Measurements from ENCODE around the gene FOXN1. TPM values are rescaled to one million over a fixed set of nuclear protein-coding genes. Genes with fewer than 3 reads are reported as not detected.

The FOXN1 gene
- total RNA-seq, 2 experiments from 2014 or later = not detected

DNA sequence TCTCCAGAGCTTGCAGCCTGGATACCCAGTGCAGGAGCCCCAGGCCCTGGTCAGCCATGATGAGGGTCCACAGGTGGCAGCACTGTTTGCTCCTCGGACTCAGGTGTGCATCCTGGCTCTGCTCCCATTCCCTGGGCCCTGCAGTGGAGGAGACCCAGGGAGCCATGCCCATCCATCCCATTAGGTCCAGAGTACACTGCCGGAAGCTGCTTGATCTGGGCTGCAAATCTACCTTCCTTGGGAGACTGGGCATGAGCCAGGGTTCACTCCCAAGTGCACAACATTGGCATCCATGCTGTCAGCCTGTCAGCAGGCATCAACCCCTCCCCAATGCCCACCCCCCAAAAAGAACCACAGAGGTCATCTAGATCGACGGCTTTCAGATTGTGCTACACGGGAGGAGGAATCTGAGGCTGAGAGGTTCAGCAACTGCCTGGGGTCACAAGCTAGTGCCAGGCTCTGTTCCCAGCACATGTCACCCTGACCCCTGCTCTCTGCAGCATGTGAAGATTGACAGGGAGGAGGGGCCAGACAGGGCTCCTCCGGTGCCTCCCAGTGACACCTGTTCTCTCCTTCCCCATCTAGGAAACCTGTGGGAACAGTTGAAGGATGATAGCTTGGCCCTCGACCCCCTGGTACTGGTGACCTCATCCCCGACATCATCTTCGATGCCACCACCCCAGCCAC lies 30.5 kb downstream of the FOXN1 start:
- no peaks in the 10 kb centered on the region for H3K27me3 Mint-ChIP-seq
- POLR2A ChIA-PET = no interaction called here
- H3K36me3 Mint-ChIP-seq = no peaks in the 10 kb centered on the region
- no peak overlapping the region for H3K4me3 Mint-ChIP-seq
- intact Hi-C loops (cut with micrococcal nuclease) = no loop called here
- no peak overlapping the region for H3K27ac Mint-ChIP-seq
- no peaks in the 10 kb centered on the region for H3K9me3 Mint-ChIP-seq
- no peaks in the 10 kb centered on the region for H3K4me1 Mint-ChIP-seq (ENCODE audit: low read depth)
- no peak for DNase-seq
- CTCF ChIA-PET = interaction anchor here (0.8 to 5.0 kb wide), 2 partner anchors 11 to 41 kb away, joined by 3 to 21 read pairs; no protein-coding TSS in a partner anchor

GRCh38 chr17:28537219-28537610 lies 31.1 kb downstream of the FOXN1 start:
- H3K27ac Mint-ChIP-seq = no peak overlapping the region
- ChIA-PET CTCF (interaction anchor here (0.8 to 5.0 kb wide), 3 partner anchors 11 to 121 kb away, joined by 3 to 21 read pairs (median 3); no protein-coding TSS in a partner anchor), POLR2A (no interaction called here)
- no peaks in the 10 kb centered on the region for H3K4me1 Mint-ChIP-seq (ENCODE audit: low read depth)
- H3K27me3 Mint-ChIP-seq = no peaks in the 10 kb centered on the region
- no peaks in the 10 kb centered on the region for H3K9me3 Mint-ChIP-seq
- H3K4me3 Mint-ChIP-seq = no peak overlapping the region
- no peaks in the 10 kb centered on the region for H3K36me3 Mint-ChIP-seq
- intact Hi-C loops (cut with micrococcal nuclease) = no loop called here
- DNase-seq = no peak

- ChIA-PET POLR2A (no interaction called here), CTCF (interaction anchor here (0.7 to 5.0 kb wide), 3 partner anchors 10 to 1010 kb away, joined by 3 to 21 read pairs (median 4); no protein-coding TSS in a partner anchor)
- Mint-ChIP-seq H3K27me3 (no peaks in the 10 kb centered on the region), H3K4me1 (ENCODE audit: low read depth) (no peaks in the 10 kb centered on the region), H3K9me3 (no peaks in the 10 kb centered on the region), H3K27ac (no peak overlapping the region), H3K36me3 (no peaks in the 10 kb centered on the region), H3K4me3 (no peak overlapping the region)
- DNase-seq = no peak
- intact Hi-C loops (cut with micrococcal nuclease) = no loop called here
Measured at GRCh38 chr17:28538296-28538895, 32.2 kb downstream of the FOXN1 start.

GRCh38 chr17:28540231-28540630 lies 34.1 kb downstream of the FOXN1 start:
- Mint-ChIP-seq H3K4me3 (no peak overlapping the region), H3K27ac (no peak overlapping the region), H3K27me3 (no peaks in the 10 kb centered on the region), H3K36me3 (no peaks in the 10 kb centered on the region), H3K4me1 (ENCODE audit: low read depth) (no peaks in the 10 kb centered on the region), H3K9me3 (no peaks in the 10 kb centered on the region)
- no peak for DNase-seq
- ChIA-PET POLR2A (no interaction called here), CTCF (interaction anchor here (0.6 to 3.2 kb wide), 9 partner anchors 8 to 124 kb away, joined by 3 to 17 read pairs (median 5); no protein-coding TSS in a partner anchor)
- intact Hi-C loops (cut with micrococcal nuclease) = loop anchor here (1.0 to 10.0 kb wide), 3 partner anchors 46 to 185 kb away; partner anchors contain the start of gene POLDIP2

- intact Hi-C loops (cut with micrococcal nuclease) = loop anchor here (10.0 kb wide), 2 partner anchors 157 to 187 kb away; partner anchors contain the start of gene POLDIP2
- H3K27ac Mint-ChIP-seq = no peak overlapping the region
- ChIA-PET POLR2A (interaction anchor here (0.6 kb wide), 1 partner anchor 500 kb away, joined by 3 read pairs; no protein-coding TSS in a partner anchor), CTCF (interaction anchor here (0.6 to 3.2 kb wide), 11 partner anchors 8 to 92 kb away, joined by 3 to 17 read pairs (median 4); no protein-coding TSS in a partner anchor)
- no peak for DNase-seq
- no peaks in the 10 kb centered on the region for H3K36me3 Mint-ChIP-seq
- H3K9me3 Mint-ChIP-seq = no peaks in the 10 kb centered on the region
- H3K27me3 Mint-ChIP-seq = no peaks in the 10 kb centered on the region
- no peaks in the 10 kb centered on the region for H3K4me1 Mint-ChIP-seq (ENCODE audit: low read depth)
- no peak overlapping the region for H3K4me3 Mint-ChIP-seq
Measured at GRCh38 chr17:28541439-28541838, 35.3 kb downstream of the FOXN1 start.

DNA sequence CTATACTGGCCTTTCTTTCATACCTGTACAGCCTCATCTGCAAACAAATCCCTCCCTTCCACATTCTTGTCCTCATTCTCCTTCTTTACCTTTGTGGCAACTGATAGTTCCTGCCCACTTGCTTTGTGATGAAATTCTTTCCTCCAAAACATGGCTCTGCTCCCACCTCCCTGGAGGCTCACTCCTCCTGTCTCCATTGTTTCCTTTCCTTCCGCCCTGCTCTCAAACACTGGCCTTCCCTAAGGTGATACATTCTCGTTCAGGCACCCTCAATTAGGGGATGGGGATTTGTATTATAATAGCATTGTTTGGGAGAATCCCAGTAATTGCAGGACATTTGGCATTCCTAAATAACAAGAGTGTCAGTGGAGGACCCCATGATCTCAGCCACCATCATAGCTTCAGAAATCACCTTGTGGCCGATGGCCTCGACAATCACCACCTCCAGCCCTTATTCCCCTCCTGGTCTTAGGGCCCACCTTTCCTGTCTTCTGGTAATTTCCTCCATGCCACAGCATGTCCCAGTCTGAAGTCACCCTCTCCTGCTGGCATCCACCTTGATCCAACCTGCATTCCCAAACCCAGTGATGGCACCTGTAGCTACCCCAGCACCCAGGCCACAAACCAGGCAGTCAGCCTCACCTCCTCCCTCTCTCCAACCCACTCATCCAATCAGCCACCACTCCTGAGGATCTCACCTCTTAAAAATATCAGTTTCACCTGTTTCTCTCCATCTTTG lies 38.4 kb downstream of the FOXN1 start:
- Mint-ChIP-seq H3K4me1 (ENCODE audit: low read depth) (peaks cover 19% of the 10 kb centered on the region), H3K36me3 (no peaks in the 10 kb centered on the region), H3K27me3 (no peaks in the 10 kb centered on the region), H3K9me3 (no peaks in the 10 kb centered on the region), H3K4me3 (no peak overlapping the region), H3K27ac (no peak overlapping the region)
- intact Hi-C loops (cut with micrococcal nuclease) = loop anchor here (5.0 to 10.0 kb wide), 3 partner anchors 68 to 190 kb away; partner anchors contain the start of genes POLDIP2 and RSKR
- ChIA-PET CTCF (interaction anchor here (0.9 kb wide), 1 partner anchor 27 kb away, joined by 3 read pairs; the partner anchor contains the start of gene PIGS), POLR2A (no interaction called here)
- no peak for DNase-seq

GRCh38 chr17:28545141-28545503 lies 39.0 kb downstream of the FOXN1 start:
- peaks cover 25% of the 10 kb centered on the region for H3K4me1 Mint-ChIP-seq (ENCODE audit: low read depth)
- intact Hi-C loops (cut with micrococcal nuclease) = loop anchor here (5.0 to 10.0 kb wide), 3 partner anchors 67 to 190 kb away; partner anchors contain the start of genes POLDIP2 and RSKR
- H3K9me3 Mint-ChIP-seq = no peaks in the 10 kb centered on the region
- no peaks in the 10 kb centered on the region for H3K27me3 Mint-ChIP-seq
- CTCF ChIA-PET = no interaction called here
- no peak for DNase-seq
- H3K36me3 Mint-ChIP-seq = no peaks in the 10 kb centered on the region
- H3K27ac Mint-ChIP-seq = no peak overlapping the region
- POLR2A ChIA-PET = no interaction called here
- H3K4me3 Mint-ChIP-seq = no peak overlapping the region

GRCh38 chr17:28545787-28546415 lies 39.8 kb downstream of the FOXN1 start:
- Mint-ChIP-seq H3K27me3 (no peaks in the 10 kb centered on the region), H3K27ac (no peak overlapping the region), H3K4me3 (no peak overlapping the region), H3K36me3 (no peaks in the 10 kb centered on the region), H3K4me1 (ENCODE audit: low read depth) (peaks cover 32% of the 10 kb centered on the region), H3K9me3 (no peaks in the 10 kb centered on the region)
- intact Hi-C loops (cut with micrococcal nuclease) = loop anchor here (5.0 to 10.0 kb wide), 3 partner anchors 66 to 191 kb away; partner anchors contain the start of genes POLDIP2 and RSKR
- POLR2A ChIA-PET = interaction anchor here (1.1 kb wide), 1 partner anchor 49 kb away, joined by 6 read pairs; no protein-coding TSS in a partner anchor
- DNase-seq = no peak
- CTCF ChIA-PET = interaction anchor here (4.0 to 5.2 kb wide), 2 partner anchors 24 to 52 kb away, joined by 28 to 53 read pairs; partner anchors contain the start of gene PIGS

DNA sequence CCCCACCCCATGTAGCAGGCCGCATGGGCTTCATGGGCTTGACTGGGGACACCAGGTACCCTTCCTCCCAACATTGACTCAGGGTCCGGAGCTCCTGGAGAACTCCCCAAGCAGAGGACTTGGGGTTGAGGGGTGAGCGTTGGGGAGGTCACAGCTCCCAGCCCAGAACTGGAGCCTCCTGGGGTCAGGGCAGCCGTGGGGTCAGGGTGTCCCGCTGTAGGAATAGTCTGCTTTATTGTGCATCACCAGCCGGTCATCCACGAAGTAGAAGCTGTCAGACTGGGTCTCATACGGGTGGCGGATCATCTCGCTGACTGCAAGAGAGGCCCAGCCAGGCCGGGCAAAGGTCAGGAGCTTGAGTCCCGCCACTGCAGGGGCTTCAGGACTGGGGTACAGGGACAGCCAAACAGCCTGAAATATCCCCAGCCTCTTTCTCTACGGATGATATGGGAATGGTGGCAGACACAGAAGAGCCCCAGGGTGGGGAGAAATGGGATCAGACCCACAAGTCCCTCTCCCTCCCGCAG lies 41.0 kb downstream of the FOXN1 start:
- Mint-ChIP-seq H3K4me1 (ENCODE audit: low read depth) (peaks cover 43% of the 10 kb centered on the region), H3K27me3 (no peaks in the 10 kb centered on the region), H3K36me3 (no peaks in the 10 kb centered on the region), H3K4me3 (no peak overlapping the region), H3K27ac (peak overlapping the region; percentile 21), H3K9me3 (no peaks in the 10 kb centered on the region)
- intact Hi-C loops (cut with micrococcal nuclease) = loop anchor here (5.0 to 10.0 kb wide), 3 partner anchors 65 to 192 kb away; partner anchors contain the start of genes POLDIP2 and RSKR
- CTCF ChIA-PET = interaction anchor here (0.6 to 5.2 kb wide), 10 partner anchors 10 to 72 kb away, joined by 3 to 53 read pairs (median 8); partner anchors contain the start of genes ALDOC and PIGS
- POLR2A ChIA-PET = interaction anchor here (1.7 to 1.8 kb wide), 2 partner anchors 24 to 29 kb away, joined by 4 to 5 read pairs; partner anchors contain the start of genes ALDOC and PIGS
- no peak for DNase-seq

DNA sequence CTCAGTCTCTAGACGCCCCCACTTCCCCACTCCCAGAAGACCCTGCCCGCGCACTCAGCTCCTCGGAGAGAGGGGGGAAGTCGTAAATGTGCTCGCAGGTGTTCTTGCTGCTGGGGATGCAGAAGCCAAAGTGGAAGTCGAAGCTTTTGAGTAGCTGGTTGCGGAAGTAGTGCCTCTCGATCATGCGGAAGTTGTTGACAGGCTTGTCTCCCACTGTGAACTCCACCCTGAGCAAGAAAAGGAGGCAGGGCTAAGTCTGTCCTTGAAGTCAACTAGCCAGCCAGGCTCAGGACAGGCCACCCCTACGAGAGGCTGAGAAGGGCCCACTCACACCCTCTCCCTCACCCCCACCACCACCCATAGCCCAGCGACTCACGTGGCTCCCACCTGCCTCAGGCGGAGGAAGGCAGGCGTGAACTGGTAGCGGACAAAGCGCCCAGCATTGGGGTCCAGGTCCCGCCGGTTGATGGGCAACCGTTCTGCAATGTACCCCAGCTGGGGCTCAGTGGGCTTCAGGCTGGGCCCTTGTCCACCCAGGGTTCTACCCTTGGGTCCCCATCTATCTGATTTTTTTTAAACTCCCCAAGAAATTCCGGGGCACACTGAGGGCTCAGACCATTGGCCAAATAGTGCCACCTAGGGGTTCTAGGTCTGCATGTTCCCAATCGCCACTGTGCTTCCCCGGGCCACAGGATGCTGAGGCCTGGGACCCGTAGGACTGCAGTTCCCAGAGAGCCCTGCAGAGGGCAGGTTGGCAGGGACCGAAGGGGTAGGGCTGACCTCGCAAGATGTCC lies 41.7 kb downstream of the FOXN1 start:
- H3K4me1 Mint-ChIP-seq (ENCODE audit: low read depth) = peaks cover 45% of the 10 kb centered on the region
- intact Hi-C loops (cut with micrococcal nuclease) = loop anchor here (2.0 to 10.0 kb wide), 4 partner anchors 53 to 193 kb away; partner anchors contain the start of genes POLDIP2 and RSKR
- DNase-seq = peak; percentile 86
- H3K27ac Mint-ChIP-seq = peak overlapping the region; percentile 90
- POLR2A ChIA-PET = interaction anchor here (1.5 to 1.8 kb wide), 3 partner anchors 24 to 52 kb away, joined by 4 to 7 read pairs (median 5); partner anchors contain the start of genes ALDOC and PIGS
- peaks cover 2% of the 10 kb centered on the region for H3K36me3 Mint-ChIP-seq
- CTCF ChIA-PET = interaction anchor here (0.6 to 5.2 kb wide), 15 partner anchors 7 to 131 kb away, joined by 3 to 53 read pairs (median 8); partner anchors contain the start of genes ALDOC and PIGS
- H3K9me3 Mint-ChIP-seq = no peaks in the 10 kb centered on the region
- no peak overlapping the region for H3K4me3 Mint-ChIP-seq
- no peaks in the 10 kb centered on the region for H3K27me3 Mint-ChIP-seq

Measured in activated CD4-positive, alpha-beta memory T cell treated with anti-CD3 and anti-CD28 coated beads for 36 hours (primary cell).